GM18498 (cell line): ENCODE data around the gene MRPL27.

ENCODE experiments used
- ATAC-seq: cut with Tn5 transposase; IDR thresholded peaks from one replicate; pipeline ENCODE4 v1.9.1; 2021; ENCODE audit warnings: mild to moderate bottlenecking, moderate library complexity; ENCODE audit not compliant: unreplicated experiment

The MRPL27 gene

DNA sequence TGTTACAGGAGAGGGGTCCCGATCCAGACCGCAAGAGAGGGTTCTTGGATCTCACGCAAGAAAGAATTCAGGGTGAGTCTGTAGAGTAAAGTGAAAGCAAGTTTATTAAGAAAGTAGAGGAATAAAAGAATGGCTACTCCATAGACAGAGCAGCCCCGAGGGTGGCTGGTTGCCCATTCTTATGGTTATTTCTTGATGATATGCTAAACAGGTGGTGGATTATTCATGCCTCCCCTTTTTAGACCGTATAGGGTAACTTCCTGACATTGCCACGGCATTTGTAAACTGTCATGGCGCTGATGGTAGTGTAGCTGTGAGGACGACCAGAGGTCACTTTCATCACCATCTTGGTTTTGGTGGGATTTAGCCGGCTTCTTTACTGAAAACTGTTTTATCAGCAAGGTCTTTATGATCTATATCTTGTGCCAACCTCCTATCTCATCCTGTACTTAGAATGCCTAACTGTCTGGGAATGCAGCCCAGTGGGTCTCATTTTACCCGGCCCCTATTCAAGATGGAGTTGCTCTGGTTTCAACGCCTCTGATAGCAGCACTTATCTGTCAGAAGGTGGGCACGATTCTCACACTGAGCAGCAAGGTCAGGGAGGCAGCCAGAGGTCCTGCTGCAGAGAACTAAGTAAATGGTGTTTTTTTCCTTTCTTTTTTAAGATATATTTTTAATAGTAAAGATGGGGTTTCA lies 53.5 kb downstream of the MRPL27 start:
- ATAC-seq = no peak

- no peak for ATAC-seq
Observed at GRCh38 chr17:50318501-50319285, 54.3 kb downstream of the MRPL27 start.
